ENCODE measurements around the gene LDHAL6A. TPM values are rescaled to one million over a fixed set of nuclear protein-coding genes. Genes with fewer than 3 reads are reported as not detected.

The LDHAL6A gene
- total RNA-seq, 1 experiment from 2014 or later: not detected

- Histone ChIP-seq H3K4me1 (ENCODE audit: insufficient read depth, low read length) (no peaks in the 10 kb centered on the region), H4K20me1 (ENCODE audit: control insufficient read depth, insufficient read depth, insufficient read length) (no peaks in the 10 kb centered on the region), H3K27ac (ENCODE audit: insufficient read length, low read depth, low read length) (no peak overlapping the region), H4K91ac (ENCODE audit: insufficient read length, low read depth, low read length) (no peak overlapping the region), H3K23me2 (ENCODE audit: insufficient read length, low read depth, low read length, poor library complexity, severe bottlenecking) (no peaks in the 10 kb centered on the region), H3K18ac (ENCODE audit: insufficient read length, low read depth, low read length) (no peak overlapping the region), H3K79me2 (ENCODE audit: insufficient read depth, low read length) (no peaks in the 10 kb centered on the region), H2BK20ac (ENCODE audit: low read depth, low read length, poor library complexity, severe bottlenecking) (no peak overlapping the region), H2BK15ac (ENCODE audit: low read depth, low read length) (no peak overlapping the region), H3K9me3 (ENCODE audit: control insufficient read depth, low read depth, low read length) (no peaks in the 10 kb centered on the region), H3K4me2 (ENCODE audit: insufficient read depth, insufficient read length, low read length) (no peak overlapping the region), H3K27me3 (ENCODE audit: insufficient read depth, low read length) (no peaks in the 10 kb centered on the region), H4K8ac (replicated peaks; ENCODE audit: insufficient read length, low read depth, low read length) (no peak overlapping the region), H3K9ac (ENCODE audit: extremely low read depth, insufficient read length, low read length) (no peak overlapping the region), H3K23ac (ENCODE audit: insufficient read length, low read depth, low read length) (no peak overlapping the region), H2AFZ (ENCODE audit: low read length) (no peak overlapping the region), H2BK5ac (ENCODE audit: insufficient read length, low read length) (no peak overlapping the region), H3T11ph (ENCODE audit: low read length) (no peak overlapping the region), H3K56ac (ENCODE audit: insufficient read length, low read depth, low read length) (no peak overlapping the region), H2BK120ac (ENCODE audit: low read depth, low read length, poor library complexity, severe bottlenecking) (no peak overlapping the region), H2BK12ac (ENCODE audit: insufficient read length, low read depth, low read length) (no peak overlapping the region), H3K4ac (ENCODE audit: low read depth, low read length) (no peak overlapping the region), H3K14ac (ENCODE audit: insufficient read depth, low read length) (no peak overlapping the region), H4K5ac (ENCODE audit: insufficient read length, low read depth, low read length) (no peak overlapping the region), H2AK5ac (ENCODE audit: insufficient read length, low read length) (no peak overlapping the region), H3K79me1 (ENCODE audit: insufficient read depth, low read depth, low read length, poor library complexity, severe bottlenecking) (no peaks in the 10 kb centered on the region)
- H3K4me1 Mint-ChIP-seq: no peaks in the 10 kb centered on the region
- H3K36me3 Mint-ChIP-seq (ENCODE audit: insufficient read depth in 1 of 3, low read depth in 3 of 3): peaks cover 6 to 42% (median 22%) of the 10 kb centered on the region in 3 experiments
- H3K27ac Mint-ChIP-seq: no peak overlapping the region
- H3K9me3 Mint-ChIP-seq: no peaks in the 10 kb centered on the region
- H3K4me3 Mint-ChIP-seq: no peak overlapping the region
- H3K27me3 Mint-ChIP-seq (ENCODE audit: low read depth): no peaks in the 10 kb centered on the region
- TF ChIP-seq CTCF (conservative IDR thresholded peaks at IDR 0.05): no peak
- DNase-seq: no peak
These were observed 39.6 kb downstream of the LDHAL6A start for GRCh38 chr11:18495271-18495670.
